GM18868 (cell line): ENCODE results near the gene GNAO1.

Source experiments
- ATAC-seq: cut with Tn5 transposase; IDR thresholded peaks from one replicate; pipeline ENCODE4 v1.9.1; 2021; ENCODE audit warnings: mild to moderate bottlenecking, moderate library complexity; ENCODE audit not compliant: unreplicated experiment

Gene GNAO1

GRCh38 chr16:56197192-56197992, 6.1 kb downstream of the GNAO1 start:
- no peak for ATAC-seq

GRCh38 chr16:56198006-56198754, 6.9 kb downstream of the GNAO1 start:
- no peak for ATAC-seq

- no peak for ATAC-seq
These were observed 7.4 kb downstream of the GNAO1 start for GRCh38 chr16:56198755-56199114.

GRCh38 chr16:56199164-56199563, 7.9 kb downstream of the GNAO1 start:
- ATAC-seq: no peak

GRCh38 chr16:56201030-56201429, 9.7 kb downstream of the GNAO1 start:
- ATAC-seq: no peak

GRCh38 chr16:56202036-56202435, 10.7 kb downstream of the GNAO1 start:
- ATAC-seq: peak; percentile 36

GRCh38 chr16:56203052-56203451, 11.8 kb downstream of the GNAO1 start:
- peak; percentile 82 for ATAC-seq

- no peak for ATAC-seq
These were observed 13.5 kb downstream of the GNAO1 start for GRCh38 chr16:56204816-56205215.

- no peak for ATAC-seq
These were observed 15.7 kb downstream of the GNAO1 start for GRCh38 chr16:56206951-56207350.

- no peak for ATAC-seq
These were observed 16.1 kb downstream of the GNAO1 start for GRCh38 chr16:56207421-56207820.

- no peak for ATAC-seq
These were observed 20.2 kb downstream of the GNAO1 start for GRCh38 chr16:56211435-56211981.

- no peak for ATAC-seq
These were observed 20.9 kb downstream of the GNAO1 start for GRCh38 chr16:56212144-56212543.

GRCh38 chr16:56221995-56222394, 30.7 kb downstream of the GNAO1 start:
- no peak for ATAC-seq

GRCh38 chr16:56222474-56222997, 31.2 kb downstream of the GNAO1 start:
- ATAC-seq: no peak

GRCh38 chr16:56225017-56225742, 33.9 kb downstream of the GNAO1 start:
- ATAC-seq: no peak

GRCh38 chr16:56226187-56226586, 34.9 kb downstream of the GNAO1 start:
- ATAC-seq: no peak

- no peak for ATAC-seq
These were observed 35.7 kb downstream of the GNAO1 start for GRCh38 chr16:56226845-56227525.

- ATAC-seq: no peak
These were observed 36.6 kb downstream of the GNAO1 start for GRCh38 chr16:56227936-56228335.

GRCh38 chr16:56228476-56228875, 37.2 kb downstream of the GNAO1 start:
- ATAC-seq: no peak

GRCh38 chr16:56233795-56234566, 42.7 kb downstream of the GNAO1 start:
- no peak for ATAC-seq
